HepG2 (cell line): ENCODE measurements around the gene SLC25A45. TPM values are rescaled to one million over a fixed set of nuclear protein-coding genes. Genes with fewer than 3 reads are reported as not detected.

Source experiments
- AGO1 ChIP-seq: fragments of 200-400 bp; formaldehyde crosslinking; IDR thresholded peaks from 2 replicates; pipeline ENCODE4 v1.6.1; 2017; ENCODE audit warnings: mild to moderate bottlenecking, low read depth, low read length, moderate library complexity; ENCODE audit not compliant: poor library complexity, severe bottlenecking
- ARNTL ChIP-seq: sonication (generic); formaldehyde crosslinking; IDR thresholded peaks from 2 replicates; pipeline ENCODE4 v1.4.0; 2020; ENCODE audit warnings: mild to moderate bottlenecking, missing genetic modification reagents
- ERF ChIP-seq: IDR thresholded peaks from 2 replicates; pipeline ENCODE4 v1.6.1; 2018; ENCODE audit warnings: missing biosample characterization, missing genetic modification reagents
- FOXK1 ChIP-seq: sonication (generic); formaldehyde crosslinking; IDR thresholded peaks from 2 replicates; pipeline ENCODE4 v1.4.0; 2020; ENCODE audit warnings: low read depth, missing genetic modification reagents, borderline replicate concordance
- FOXP1 ChIP-seq, 2 experiments: fragments of 450-650 bp in 1 of 2; IDR thresholded peaks; 2 replicates each; pipeline ENCODE4 v1.6.1; 2017 to 2018; ENCODE audit warnings: antibody characterized with exemption in 1 of 2
- HNRNPL ChIP-seq: fragments of 200-400 bp; formaldehyde crosslinking; IDR thresholded peaks from 2 replicates; pipeline ENCODE4 v1.6.1; 2017; ENCODE audit warnings: mild to moderate bottlenecking, low read depth, low read length
- KIAA2018 ChIP-seq: sonication (generic); formaldehyde crosslinking; IDR thresholded peaks from 2 replicates; pipeline ENCODE4 v1.5.0; 2020; ENCODE audit warnings: mild to moderate bottlenecking, missing genetic modification reagents, borderline replicate concordance
- MAFF ChIP-seq: IDR thresholded peaks from 2 replicates; pipeline ENCODE4 v1.6.1; 2011; ENCODE audit warnings: low read depth, low read length, improper control_type of control experiment
- NONO ChIP-seq, 2 experiments: fragments of 450-650 bp in 1 of 2; sonication (generic) in 1 of 2; formaldehyde crosslinking in 1 of 2; IDR thresholded peaks in 1 of 2; conservative IDR thresholded peaks in 1 of 2; 2 replicates each; pipeline versions ENCODE4 v1.6.1 to v1.8.0; 2017 to 2022; ENCODE audit warnings: mild to moderate bottlenecking in 1 of 2, missing genetic modification reagents in 1 of 2, moderate library complexity in 1 of 2
- SAFB2 ChIP-seq: sonication (generic); formaldehyde crosslinking; IDR thresholded peaks from 2 replicates; pipeline ENCODE4 v1.5.1; 2020; ENCODE audit warnings: missing genetic modification reagents, low read depth, mild to moderate bottlenecking, borderline replicate concordance
- ZEB1 ChIP-seq: IDR thresholded peaks from 2 replicates; pipeline ENCODE4 v1.6.1; 2012; ENCODE audit warnings: mild to moderate bottlenecking, low read depth, inconsistent platforms; ENCODE audit not compliant: insufficient replicate concordance
- ZGPAT ChIP-seq: IDR thresholded peaks from 2 replicates; pipeline ENCODE4 v1.6.1; 2016; ENCODE audit warnings: mild to moderate bottlenecking
- ZNF24 ChIP-seq: fragments of 450-650 bp; IDR thresholded peaks from 2 replicates; pipeline ENCODE4 v1.6.1; 2017; ENCODE audit warnings: antibody characterized with exemption, mild to moderate bottlenecking
- ZNF614 ChIP-seq: IDR thresholded peaks from 2 replicates; pipeline ENCODE4 v1.6.1; 2018; ENCODE audit warnings: missing biosample characterization, missing genetic modification reagents, inconsistent platforms, borderline replicate concordance
- polyA plus RNA-seq, 8 experiments: library from polyadenylated mRNA; depleted of rRNA in 3 of 8; stranded (reverse) in 7 of 8; unstranded in 1 of 8; fragments of >200 nt; fragmentation: Illumina TruSeq in 4 of 8; extraction: Trizol in 4 of 8; gene quantifications; 2 replicates each; pipeline versions ENCODE4 v1.2.1 to v1.2.3, GENCODE V29; 2011 to 2016; ENCODE audit warnings: low read depth in 4 of 8, missing spikeins in 1 of 8, mixed read lengths in 1 of 8; ENCODE audit not compliant: insufficient read depth in 1 of 8
- total RNA-seq, 5 experiments: library from RNA; depleted of rRNA; stranded (reverse); fragments of >200 nt; fragmentation: Illumina TruSeq; extraction: Trizol; gene quantifications; 2 replicates each; pipeline ENCODE4 v1.2.3, GENCODE V29; 2016; ENCODE audit warnings: low read depth in 1 of 5
- TF ChIP-seq, protein P1 (sequence below): sonication (generic); formaldehyde crosslinking; IDR thresholded peaks from 2 replicates; pipeline ENCODE4 v1.5.1; 2020; ENCODE audit warnings: missing genetic modification reagents, mild to moderate bottlenecking, borderline replicate concordance
- TF ChIP-seq, protein P2 (sequence below): sonication (generic); formaldehyde crosslinking; IDR thresholded peaks from 2 replicates; pipeline ENCODE4 v1.5.1; 2020; ENCODE audit warnings: missing genetic modification reagents, mild to moderate bottlenecking, borderline replicate concordance
- TF ChIP-seq, protein P3 (sequence below): sonication (generic); formaldehyde crosslinking; IDR thresholded peaks from 2 replicates; pipeline ENCODE4 v1.4.0; 2020; ENCODE audit warnings: missing genetic modification reagents

The SLC25A45 gene
- total and polyA plus RNA-seq, 2 of the 13 experiments (the other 11 are each of a cell fraction or from before 2014, with no cell fraction given), result 1.2 to 3.4 TPM

DNA sequence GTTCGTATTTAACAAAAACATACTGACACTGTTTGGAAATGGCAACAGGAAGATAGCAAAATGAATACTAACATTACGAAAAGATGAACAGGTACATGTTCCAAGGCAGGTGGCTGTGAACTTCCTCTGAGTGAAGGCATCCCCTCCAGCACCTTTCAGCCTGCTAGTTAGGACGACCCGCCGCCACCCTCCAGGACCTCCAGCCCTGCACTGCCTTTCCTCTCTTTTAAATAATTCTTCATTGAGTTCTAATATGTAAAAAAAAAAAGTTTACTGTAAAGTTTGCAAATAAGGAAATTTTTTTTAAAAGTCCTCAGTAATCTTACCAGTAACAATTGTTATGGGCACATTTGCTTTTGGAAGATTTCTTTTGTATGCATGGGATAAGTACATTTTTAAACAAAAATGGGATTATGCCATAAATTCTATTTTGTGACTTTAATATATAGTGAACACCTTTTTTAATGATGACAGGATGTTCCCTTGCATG is 46.2 kb upstream of the SLC25A45 start (continued):
- no peak for TF ChIP-seq KIAA2018 (CRISPR knock-in tag)
- no peak for TF ChIP-seq FOXK1 (CRISPR knock-in tag)
- no peak for TF ChIP-seq ZNF24
- TF ChIP-seq ZNF614 (CRISPR knock-in tag), result no peak
- TF ChIP-seq, protein P1, sequence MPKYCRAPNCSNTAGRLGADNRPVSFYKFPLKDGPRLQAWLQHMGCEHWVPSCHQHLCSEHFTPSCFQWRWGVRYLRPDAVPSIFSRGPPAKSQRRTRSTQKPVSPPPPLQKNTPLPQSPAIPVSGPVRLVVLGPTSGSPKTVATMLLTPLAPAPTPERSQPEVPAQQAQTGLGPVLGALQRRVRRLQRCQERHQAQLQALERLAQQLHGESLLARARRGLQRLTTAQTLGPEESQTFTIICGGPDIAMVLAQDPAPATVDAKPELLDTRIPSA (CRISPR knock-in tag), result no peak
- TF ChIP-seq MAFF, result no peak
- no peak for TF ChIP-seq ZEB1
- no peak for TF ChIP-seq NONO (IDR thresholded peaks at IDR 0.05)
- 0 out of 2 replicates have a peak, but pooled peaks have one; percentile 8 for TF ChIP-seq NONO (CRISPR knock-in tag; conservative IDR thresholded peaks at IDR 0.05)
- no peak for TF ChIP-seq ARNTL (CRISPR knock-in tag)
- TF ChIP-seq HNRNPL, result 0 out of 2 replicates have a peak, but pooled peaks have one; percentile 5
- no peak for TF ChIP-seq ZGPAT
- TF ChIP-seq ERF (CRISPR knock-in tag), result no peak
- TF ChIP-seq, protein P2, sequence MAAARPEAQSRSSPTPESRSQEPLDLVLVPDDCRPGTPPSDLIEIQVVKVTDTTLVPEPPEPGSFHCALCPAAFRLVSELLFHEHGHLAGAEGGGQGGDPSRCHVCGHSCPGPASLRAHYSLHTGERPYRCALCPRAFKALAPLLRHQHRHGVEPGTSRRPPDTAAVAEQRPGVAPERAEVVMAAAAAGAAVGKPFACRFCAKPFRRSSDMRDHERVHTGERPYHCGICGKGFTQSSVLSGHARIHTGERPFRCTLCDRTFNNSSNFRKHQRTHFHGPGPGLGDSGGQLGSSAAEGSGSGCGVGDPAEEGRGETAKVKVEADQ (CRISPR knock-in tag), result no peak
- no peak for TF ChIP-seq SAFB2 (CRISPR knock-in tag)
- TF ChIP-seq, protein P3, sequence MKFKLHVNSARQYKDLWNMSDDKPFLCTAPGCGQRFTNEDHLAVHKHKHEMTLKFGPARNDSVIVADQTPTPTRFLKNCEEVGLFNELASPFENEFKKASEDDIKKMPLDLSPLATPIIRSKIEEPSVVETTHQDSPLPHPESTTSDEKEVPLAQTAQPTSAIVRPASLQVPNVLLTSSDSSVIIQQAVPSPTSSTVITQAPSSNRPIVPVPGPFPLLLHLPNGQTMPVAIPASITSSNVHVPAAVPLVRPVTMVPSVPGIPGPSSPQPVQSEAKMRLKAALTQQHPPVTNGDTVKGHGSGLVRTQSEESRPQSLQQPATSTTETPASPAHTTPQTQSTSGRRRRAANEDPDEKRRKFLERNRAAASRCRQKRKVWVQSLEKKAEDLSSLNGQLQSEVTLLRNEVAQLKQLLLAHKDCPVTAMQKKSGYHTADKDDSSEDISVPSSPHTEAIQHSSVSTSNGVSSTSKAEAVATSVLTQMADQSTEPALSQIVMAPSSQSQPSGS (CRISPR knock-in tag), result no peak
- TF ChIP-seq AGO1, result no peak
- TF ChIP-seq FOXP1 (IDR thresholded peaks at IDR 0.05), result no peak
- TF ChIP-seq FOXP1 (CRISPR knock-in tag; IDR thresholded peaks at IDR 0.05), result no peak
